HG02798 (cell line): ENCODE results near the gene PNKP.
"Not testable (repeated sequence)": the region's sequence is repeated elsewhere in the genome, so short reads cannot be mapped to it uniquely, and the experiment has no call there.

Source experiments
- ATAC-seq: cut with Tn5 transposase; IDR thresholded peaks from one replicate; pipeline ENCODE4 v1.9.1; 2021; ENCODE audit warnings: mild to moderate bottlenecking; ENCODE audit not compliant: unreplicated experiment, poor library complexity

Gene PNKP

GRCh38 chr19:49829721-49830120 lies 37.7 kb downstream of the PNKP start:
- no peak for ATAC-seq

GRCh38 chr19:49829200-49829599 lies 38.2 kb downstream of the PNKP start:
- ATAC-seq: no peak

DNA sequence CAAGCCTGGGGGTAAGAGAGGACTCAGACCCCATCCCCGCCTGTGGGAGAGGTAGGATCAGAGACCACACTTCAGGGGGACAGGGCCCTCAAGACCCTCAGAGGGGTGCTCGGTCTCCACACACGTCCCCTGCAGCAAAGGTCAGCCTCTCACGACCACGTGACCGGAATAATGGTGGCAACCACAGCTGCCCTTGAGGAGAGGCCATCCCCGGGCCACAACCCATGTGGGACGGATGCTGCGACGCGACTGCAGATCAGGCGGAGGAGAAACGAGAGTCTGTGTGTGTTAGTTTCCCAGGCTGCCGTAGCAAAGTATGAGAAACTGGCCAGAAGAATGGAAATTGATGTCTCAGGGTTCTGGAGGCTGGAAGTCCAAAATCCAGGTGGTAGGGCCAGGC lies 40.3 kb downstream of the PNKP start:
- no peak for ATAC-seq

DNA sequence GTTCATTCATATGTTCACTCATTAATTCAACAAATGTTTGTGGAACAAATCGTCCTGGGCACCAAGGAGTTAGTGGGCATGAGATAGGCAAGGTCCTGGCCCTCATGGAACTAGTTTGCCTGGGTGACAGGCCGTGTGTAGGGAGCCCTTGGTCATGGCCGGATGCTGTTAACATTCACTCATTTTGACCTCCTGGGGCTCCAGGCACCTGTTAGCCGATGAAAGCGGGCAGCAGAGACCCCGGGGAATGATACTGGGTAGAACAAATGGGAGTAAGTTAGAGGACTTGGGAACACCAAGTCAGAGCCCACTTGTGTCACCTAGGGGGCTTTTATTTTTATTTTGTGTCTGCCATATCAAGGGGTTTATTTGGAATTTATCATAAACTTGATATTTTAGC lies 42.7 kb downstream of the PNKP start:
- ATAC-seq: no peak

DNA sequence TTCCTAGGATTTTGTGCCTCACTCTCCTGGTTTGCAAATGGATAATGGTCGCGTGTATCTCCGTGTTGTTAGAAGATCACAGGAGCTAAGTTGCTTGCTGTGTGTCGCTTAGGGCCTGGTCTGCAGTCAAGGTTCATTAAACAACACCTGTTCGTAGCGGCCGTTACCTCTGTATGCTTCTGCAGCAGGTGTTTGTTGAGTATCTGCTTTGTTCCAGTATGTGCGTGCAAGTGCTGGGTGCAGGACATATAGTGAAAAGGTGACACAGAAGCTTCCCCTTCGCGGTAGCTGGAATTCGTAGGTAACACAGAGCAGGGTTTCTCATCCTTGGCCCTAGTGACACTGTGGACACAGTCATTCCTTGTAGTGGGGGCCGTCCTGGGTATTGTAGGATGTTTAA lies 43.9 kb downstream of the PNKP start:
- no peak for ATAC-seq

DNA sequence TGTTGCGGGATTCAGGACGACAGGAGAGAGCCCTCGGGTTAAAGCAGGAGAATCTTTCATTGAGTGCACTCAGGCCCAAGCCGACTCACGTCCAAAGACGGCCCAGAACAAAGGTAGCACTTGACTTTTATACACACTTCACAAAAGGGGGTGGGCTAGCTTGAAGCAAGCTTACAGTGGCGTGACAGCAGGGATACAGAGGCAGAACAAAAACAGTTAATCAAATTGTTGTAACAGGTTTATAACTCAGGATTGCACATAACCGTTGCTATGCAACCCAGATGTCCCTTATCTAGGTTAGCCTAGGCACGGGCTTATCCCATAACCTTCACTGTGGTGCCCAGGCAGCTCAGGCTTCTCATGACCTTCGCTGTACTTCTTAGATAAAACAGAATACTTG lies 47.3 kb downstream of the PNKP start:
- ATAC-seq: no peak

- not testable (repeated sequence) for ATAC-seq
Measured at GRCh38 chr19:49819452-49820115, 47.8 kb downstream of the PNKP start.

GRCh38 chr19:49818649-49819370 lies 48.6 kb downstream of the PNKP start:
- ATAC-seq: no peak

- ATAC-seq: peak; percentile 77
Measured at GRCh38 chr19:49817964-49818648, 49.3 kb downstream of the PNKP start, which contains the start of gene MED25. Gene MED25 (plus strand): TSS chr19:49818289. CDS start chr19:49818342, 53 bp downstream.

GRCh38 chr19:49816590-49816989 lies 50.8 kb downstream of the PNKP start:
- ATAC-seq: no peak

GRCh38 chr19:49814010-49814409 lies 53.4 kb downstream of the PNKP start:
- no peak for ATAC-seq

GRCh38 chr19:49812997-49813861 lies 54.1 kb downstream of the PNKP start, which contains the start of gene FUZ:
Gene FUZ (minus strand): TSS chr19:49813292. CDS start chr19:49813106, 186 bp downstream.
- peak; percentile 63 for ATAC-seq

DNA sequence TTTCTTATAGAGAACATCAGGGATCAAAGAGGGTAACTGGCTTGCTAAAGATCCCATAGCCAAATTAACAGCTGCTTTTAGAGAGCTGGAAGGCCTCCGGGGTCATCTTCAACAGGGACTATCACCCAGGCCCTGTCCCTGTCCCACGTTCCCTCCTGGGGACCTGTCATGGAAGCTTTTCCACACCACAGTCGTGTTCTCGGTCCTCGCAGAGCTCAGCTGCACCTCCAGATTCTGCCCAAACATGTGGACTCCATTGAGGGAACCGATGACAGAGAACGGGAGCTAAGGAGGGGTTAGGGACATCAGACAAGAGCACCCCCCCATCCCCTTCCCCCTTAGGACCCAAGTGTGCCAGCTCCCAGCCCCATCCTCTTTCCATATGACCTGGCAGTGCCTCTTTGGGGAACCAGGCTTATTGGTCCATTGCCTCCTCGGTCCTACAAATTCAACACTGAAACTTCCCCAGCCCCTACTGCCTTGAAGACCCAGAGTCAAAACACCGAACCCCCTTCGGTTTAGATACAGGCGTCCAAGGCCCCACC lies 54.9 kb downstream of the PNKP start:
- no peak for ATAC-seq

- no peak for ATAC-seq
Measured at GRCh38 chr19:49811328-49811727, 56.0 kb downstream of the PNKP start.
